HG03378 (cell line): Measurements from ENCODE around the gene RCAN3.

ENCODE experiments used
- ATAC-seq: cut with Tn5 transposase; IDR thresholded peaks from one replicate; pipeline ENCODE4 v1.9.1; 2021; ENCODE audit warnings: mild to moderate bottlenecking, moderate library complexity; ENCODE audit not compliant: unreplicated experiment

Gene RCAN3

DNA sequence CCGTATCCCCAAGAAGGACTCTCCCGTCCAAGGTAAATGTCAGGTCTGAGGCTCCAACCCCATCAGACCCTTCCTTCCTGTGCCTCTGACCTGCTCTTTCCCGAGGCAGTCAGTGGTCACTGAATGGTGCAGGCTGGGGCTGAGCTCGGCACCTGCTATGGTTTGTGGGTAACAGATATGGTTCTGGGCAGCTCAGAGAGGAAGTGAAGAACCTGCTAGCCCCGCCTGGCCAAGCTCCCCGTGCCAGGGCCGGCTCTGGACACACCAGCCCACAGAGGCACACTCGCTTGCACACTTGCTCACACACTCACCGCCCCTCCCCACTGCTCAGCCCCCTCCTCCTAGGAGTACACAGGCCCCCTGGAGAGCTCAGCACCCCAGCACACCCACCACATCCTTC lies 69.7 kb downstream of the RCAN3 start:
- no peak for ATAC-seq

DNA sequence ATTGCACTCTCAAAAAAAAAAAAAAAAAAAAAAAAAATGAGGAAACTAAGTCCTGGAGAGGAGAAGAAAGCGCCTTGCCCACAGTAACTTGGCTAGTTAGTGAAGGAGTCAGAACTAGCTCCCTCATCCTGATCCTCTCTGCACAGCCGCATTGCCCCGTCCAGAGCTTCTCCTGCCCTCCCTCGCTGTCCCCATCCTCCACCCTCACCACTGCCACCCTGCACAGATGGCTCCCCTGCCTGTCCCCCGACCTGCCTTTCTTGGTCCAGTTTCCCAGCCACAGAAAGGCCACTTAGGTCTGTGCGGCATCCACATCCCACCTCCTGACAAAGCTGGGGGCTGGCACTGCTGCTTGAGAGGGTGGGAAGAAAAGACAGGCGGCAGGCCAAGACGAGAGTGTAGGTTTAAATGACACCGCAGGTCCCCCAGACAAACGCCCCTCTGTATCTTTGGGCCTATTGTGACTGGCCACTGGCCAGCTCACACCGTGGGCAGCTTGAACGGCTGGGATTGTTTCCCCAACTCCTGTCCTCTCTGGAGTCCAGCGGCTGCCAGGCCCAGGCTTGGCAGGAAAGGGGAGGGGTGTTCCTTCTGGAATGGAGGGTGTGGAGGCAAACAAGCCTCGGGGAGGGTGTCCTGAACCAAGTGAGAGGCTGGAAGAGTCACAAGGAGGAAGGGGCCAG lies 73.4 kb downstream of the RCAN3 start:
- ATAC-seq = no peak

DNA sequence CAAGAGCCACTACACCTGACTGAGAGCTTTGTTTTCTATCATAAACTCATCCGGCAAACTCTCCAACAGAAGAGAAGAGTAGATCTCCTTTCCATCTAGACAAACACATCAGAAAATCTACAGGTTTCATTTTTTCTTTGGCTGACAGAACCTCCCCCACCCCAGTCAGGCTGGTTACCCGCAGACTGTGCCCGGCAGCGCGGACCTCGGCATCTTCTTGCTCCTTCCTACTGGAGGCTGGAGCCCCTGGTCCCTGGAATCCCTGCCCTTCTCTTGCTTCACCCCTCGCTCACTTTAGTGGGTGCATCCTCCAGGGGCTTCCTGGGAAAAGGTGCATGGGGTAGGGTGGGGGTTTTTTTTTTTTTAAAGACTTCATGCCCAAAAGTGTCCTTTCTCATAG lies 76.2 kb downstream of the RCAN3 start:
- no peak for ATAC-seq

DNA sequence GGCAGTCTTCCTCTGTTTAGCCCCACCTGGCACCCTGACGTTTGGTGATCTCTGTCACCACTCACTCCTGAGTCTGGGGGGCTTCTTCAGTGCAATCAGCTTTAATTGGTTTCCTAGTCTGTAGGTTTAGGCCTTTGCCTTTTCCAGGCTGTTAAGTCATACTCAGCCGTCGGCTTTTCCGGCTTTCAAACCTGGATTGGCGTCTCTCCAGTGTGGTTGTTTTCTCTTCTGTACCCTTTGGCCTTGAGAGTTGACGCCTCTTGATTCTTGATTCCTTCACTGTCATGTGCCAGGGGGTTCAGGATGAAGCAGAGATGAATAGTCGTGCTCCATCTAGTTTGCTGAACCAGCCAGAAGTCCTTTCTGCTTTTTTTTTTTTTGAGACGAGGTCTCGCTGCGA lies 78.1 kb downstream of the RCAN3 start:
- no peak for ATAC-seq

DNA sequence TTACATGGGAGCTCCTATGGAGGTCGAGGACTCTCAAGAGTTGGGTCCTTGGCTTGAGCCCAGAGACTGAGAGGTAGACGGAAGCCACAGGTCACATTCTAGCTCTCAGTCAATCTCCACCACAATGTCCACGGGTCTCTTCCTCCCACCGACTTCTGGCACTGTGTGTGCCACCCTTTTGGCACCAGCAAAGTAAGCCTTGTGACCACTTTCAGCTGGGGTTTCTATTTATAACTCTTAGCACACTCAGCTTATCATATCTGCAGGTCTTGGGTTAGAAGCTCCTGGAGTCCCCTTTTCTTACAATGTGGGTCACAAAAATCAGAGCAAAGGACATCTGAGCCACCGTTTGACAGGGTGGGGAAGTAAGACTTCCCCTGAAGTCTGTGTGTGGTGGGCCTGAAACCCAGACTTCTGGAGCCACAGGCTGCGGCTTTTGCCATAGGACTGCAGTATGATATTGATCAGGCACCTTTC lies 81.6 kb downstream of the RCAN3 start:
- no peak for ATAC-seq

DNA sequence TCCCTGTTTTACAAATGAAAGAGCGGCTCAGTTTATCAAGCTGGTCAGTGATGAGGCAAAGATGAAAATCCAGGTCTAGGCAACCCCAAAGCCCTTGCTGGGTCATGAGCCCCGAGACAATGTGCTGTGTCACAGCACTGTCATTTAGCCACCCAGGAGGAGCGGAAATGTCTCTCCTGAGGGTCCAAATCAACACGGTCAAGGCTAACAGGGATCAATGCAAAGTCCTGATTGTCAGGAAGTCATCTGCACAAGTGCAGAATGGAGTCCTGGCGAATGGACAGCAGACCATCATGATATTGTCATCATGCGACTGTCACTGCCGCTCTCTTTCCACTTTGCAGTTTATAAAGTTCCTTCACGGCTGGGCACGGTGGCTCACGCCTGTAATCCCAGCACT lies 83.5 kb downstream of the RCAN3 start:
- ATAC-seq = no peak

DNA sequence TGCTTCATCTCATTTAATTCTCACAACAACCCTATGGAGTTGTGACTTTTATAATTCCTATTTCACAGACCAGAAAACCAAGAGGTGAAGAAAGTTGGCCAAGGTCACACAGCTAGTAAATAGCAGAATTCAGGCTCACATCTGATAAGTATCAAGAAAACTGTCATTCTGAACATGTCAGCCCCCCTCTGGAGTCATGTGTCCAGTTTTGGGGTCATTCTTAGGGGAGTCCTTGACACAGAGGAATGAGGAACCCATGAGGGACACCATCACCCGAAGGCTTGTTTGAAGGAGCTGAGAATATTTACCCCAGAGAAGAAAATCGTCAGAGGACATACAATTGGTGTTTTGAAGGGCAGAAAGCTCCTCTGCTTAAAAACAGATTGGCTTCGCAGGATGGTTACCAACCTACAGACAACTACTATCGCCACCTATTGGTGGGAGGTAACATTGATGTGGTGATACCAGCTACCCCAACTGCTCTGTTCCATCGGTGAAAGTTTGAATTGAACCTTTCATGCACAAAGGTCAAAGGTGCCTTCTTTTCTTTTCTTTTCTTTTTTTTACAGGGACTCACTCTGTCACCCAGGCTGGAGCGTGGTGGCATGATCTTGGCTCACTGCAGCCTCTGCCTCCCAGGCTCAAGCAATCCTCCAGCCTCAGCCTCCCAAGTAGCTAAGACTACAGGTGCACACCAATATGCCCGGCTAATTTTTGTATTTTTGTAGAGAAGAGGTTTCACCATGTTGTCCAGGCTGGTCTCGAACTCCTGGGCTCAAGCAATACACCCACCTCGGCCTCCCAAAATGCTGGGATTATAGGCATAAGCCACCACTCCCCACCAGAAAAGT lies 84.6 kb downstream of the RCAN3 start:
- ATAC-seq = no peak

DNA sequence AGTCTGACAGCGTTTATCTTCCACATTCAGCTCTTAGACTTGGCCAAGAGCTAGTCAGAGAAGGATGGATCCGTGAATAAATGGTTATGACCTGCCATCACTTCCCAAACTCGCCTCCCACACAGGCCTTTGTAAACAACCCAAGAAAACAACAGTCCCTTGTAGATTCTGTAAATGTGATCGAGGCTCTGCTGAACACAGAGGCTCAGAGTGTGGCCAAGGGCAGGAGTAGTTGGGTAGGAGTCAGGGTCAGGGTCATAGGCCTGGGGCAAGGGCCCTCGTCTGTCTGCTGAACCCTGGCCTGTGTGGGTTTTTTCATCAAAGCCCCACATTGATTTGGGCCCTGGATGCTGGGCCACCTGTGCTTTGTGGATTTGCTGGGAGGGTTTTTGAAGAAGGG lies 85.9 kb downstream of the RCAN3 start:
- ATAC-seq = no peak

DNA sequence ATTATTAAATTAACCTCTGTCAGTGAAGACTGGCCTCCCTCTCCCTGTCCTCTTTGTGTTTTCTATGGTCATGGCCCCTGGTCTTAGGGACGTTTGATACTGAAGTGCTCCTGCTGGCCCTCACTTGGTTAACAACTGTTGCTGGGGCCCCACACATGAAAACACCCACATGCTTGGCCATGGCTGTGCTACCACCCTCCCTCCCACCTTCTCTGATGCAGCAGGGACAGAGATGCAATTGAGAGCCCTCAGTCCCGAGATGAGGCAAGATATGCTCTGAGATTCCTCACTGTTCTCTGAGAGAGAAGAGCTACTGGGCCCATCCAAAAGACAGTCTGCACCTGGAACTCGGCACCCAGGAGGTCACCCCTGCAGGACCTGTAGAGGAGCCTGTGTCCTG lies 86.6 kb downstream of the RCAN3 start:
- ATAC-seq = no peak
